Vagina (tissue), 2 donors: ENCODE results near the gene OGFRL1. TPM values are rescaled to one million over a fixed set of nuclear protein-coding genes. Genes with fewer than 3 reads are reported as not detected.

ENCODE experiments used
- DNase-seq, 2 donors: peaks; one replicate each; pipeline ENCODE4 v3.0.0-alpha.2; 2017; ENCODE audit errors: extremely low spot score in 2 of 2
- H3K27ac ChIP-seq: fragments of 200-600 bp; sonication (generic); one replicate; pipeline ENCODE4 v1.5.1; 2019
- H3K27me3 ChIP-seq: fragments of 200-600 bp; sonication (generic); one replicate; pipeline ENCODE4 v1.5.1; 2019
- H3K36me3 ChIP-seq, 2 donors: fragments of 200-600 bp; sonication (generic); one replicate each; pipeline ENCODE4 v1.5.1; 2017 to 2019
- H3K4me1 ChIP-seq: fragments of 200-600 bp; sonication (generic); one replicate; pipeline ENCODE4 v1.5.1; 2019
- H3K4me3 ChIP-seq, 2 donors: fragments of 200-600 bp; sonication (generic); 1 replicate in 1 of 2; 2 replicates in 1 of 2; pipeline ENCODE4 v1.5.1; 2016 to 2019
- H3K9me3 ChIP-seq: fragments of 200-600 bp; sonication (generic); one replicate; pipeline ENCODE4 v1.5.1; 2019
- CTCF ChIP-seq, 3 experiments: fragments of 450-650 bp in 2 of 3; fragments of 200-600 bp in 1 of 3; sonication (generic) in 1 of 3; IDR thresholded peaks; one replicate each; pipeline ENCODE4 v1.5.1; 2017 to 2019; ENCODE audit warnings: antibody characterized with exemption in 3 of 3, mild to moderate bottlenecking in 2 of 3, moderate library complexity in 2 of 3
- POLR2A ChIP-seq, 2 donors: fragments of 450-650 bp; IDR thresholded peaks; one replicate each; pipeline ENCODE4 v1.6.1; 2017; ENCODE audit warnings: antibody characterized with exemption in 2 of 2, mild to moderate bottlenecking in 2 of 2, moderate library complexity in 2 of 2
- POLR2AphosphoS5 ChIP-seq, 2 donors: sonication (generic); formaldehyde crosslinking; IDR thresholded peaks; one replicate each; pipeline ENCODE4 v1.9.0; 2017; ENCODE audit warnings: antibody characterized with exemption in 2 of 2, mild to moderate bottlenecking in 2 of 2, low read depth in 1 of 2; ENCODE audit not compliant: insufficient read depth in 1 of 2
- intact Hi-C: fragments of 100-400 bp; cut with DNase I; formaldehyde crosslinking; loops from one replicate; pipeline ENCODE4 v1.15.1; 2023
- total RNA-seq: library from RNA; depleted of rRNA; stranded (reverse); fragments of >200 nt; gene quantifications from one replicate; pipeline ENCODE4 v1.2.3, GENCODE V29; 2016

Gene OGFRL1
- total RNA-seq, 1 donor from 2014 or later = 34.1 TPM

- TF ChIP-seq POLR2A (IDR thresholded peaks at IDR 0.05) (no peak), POLR2AphosphoS5 (IDR thresholded peaks at IDR 0.05; ENCODE audit: insufficient read depth in 1 of 2, low read depth in 1 of 2) (no peak), CTCF (IDR thresholded peaks at IDR 0.05) (no peak)
Observed at GRCh38 chr6:71300561-71301168, 12.1 kb downstream of the OGFRL1 start.

GRCh38 chr6:71301546-71301945 is 12.9 kb downstream of the OGFRL1 start:
- Histone ChIP-seq H3K4me3 (no peak overlapping the region), H3K9me3 (no peaks in the 10 kb centered on the region), H3K27ac (no peak overlapping the region), H3K4me1 (no peaks in the 10 kb centered on the region), H3K36me3 (peaks cover 0 to 30% of the 10 kb centered on the region in 2 donors), H3K27me3 (no peaks in the 10 kb centered on the region)
- intact Hi-C loops = no loop called here
- TF ChIP-seq CTCF (IDR thresholded peaks at IDR 0.05) = no peak
- no peak for TF ChIP-seq POLR2A (IDR thresholded peaks at IDR 0.05)
- no peak for TF ChIP-seq POLR2AphosphoS5 (IDR thresholded peaks at IDR 0.05; ENCODE audit: insufficient read depth in 1 of 2, low read depth in 1 of 2)
- no peak for DNase-seq

More at GRCh38 chr6:71300561-71301168, 12.1 kb downstream of the OGFRL1 start:
- peaks cover 0 to 36% of the 10 kb centered on the region in 2 donors for H3K36me3 ChIP-seq
- intact Hi-C loops = no loop called here
- H3K4me1 ChIP-seq = no peaks in the 10 kb centered on the region
- no peaks in the 10 kb centered on the region for H3K9me3 ChIP-seq
- no peak for DNase-seq
- no peak overlapping the region for H3K27ac ChIP-seq
- H3K27me3 ChIP-seq = no peaks in the 10 kb centered on the region
- H3K4me3 ChIP-seq = no peak overlapping the region

GRCh38 chr6:71309656-71310055 is 21.0 kb downstream of the OGFRL1 start:
- TF ChIP-seq CTCF (IDR thresholded peaks at IDR 0.05) = no peak
- TF ChIP-seq POLR2AphosphoS5 (IDR thresholded peaks at IDR 0.05; ENCODE audit: insufficient read depth in 1 of 2, low read depth in 1 of 2) = no peak
- TF ChIP-seq POLR2A (IDR thresholded peaks at IDR 0.05) = no peak
- intact Hi-C loops = no loop called here
- H3K9me3 ChIP-seq = no peaks in the 10 kb centered on the region

GRCh38 chr6:71310261-71310660 is 21.6 kb downstream of the OGFRL1 start:
- Histone ChIP-seq H3K27me3 (no peaks in the 10 kb centered on the region), H3K36me3 (peaks cover 0 to 4% of the 10 kb centered on the region in 2 donors), H3K27ac (no peak overlapping the region), H3K9me3 (no peaks in the 10 kb centered on the region), H3K4me1 (no peaks in the 10 kb centered on the region), H3K4me3 (no peak overlapping the region)
- intact Hi-C loops = no loop called here
- no peak for TF ChIP-seq CTCF (IDR thresholded peaks at IDR 0.05)
- TF ChIP-seq POLR2AphosphoS5 (IDR thresholded peaks at IDR 0.05; ENCODE audit: insufficient read depth in 1 of 2, low read depth in 1 of 2) = no peak
- no peak for DNase-seq

More at GRCh38 chr6:71309656-71310055, 21.0 kb downstream of the OGFRL1 start:
- Histone ChIP-seq H3K4me1 (no peaks in the 10 kb centered on the region), H3K27ac (no peak overlapping the region), H3K36me3 (peaks cover 0 to 4% of the 10 kb centered on the region in 2 donors), H3K27me3 (no peaks in the 10 kb centered on the region), H3K4me3 (no peak overlapping the region)
- DNase-seq = no peak

GRCh38 chr6:71312089-71312488 is 23.5 kb downstream of the OGFRL1 start:
- intact Hi-C loops = no loop called here
- Histone ChIP-seq H3K36me3 (peaks cover 0 to 4% of the 10 kb centered on the region in 2 donors), H3K27me3 (no peaks in the 10 kb centered on the region), H3K9me3 (no peaks in the 10 kb centered on the region), H3K4me1 (no peaks in the 10 kb centered on the region), H3K4me3 (no peak overlapping the region), H3K27ac (no peak overlapping the region)
- TF ChIP-seq CTCF (IDR thresholded peaks at IDR 0.05) (no peak), POLR2AphosphoS5 (IDR thresholded peaks at IDR 0.05; ENCODE audit: insufficient read depth in 1 of 2, low read depth in 1 of 2) (no peak), POLR2A (IDR thresholded peaks at IDR 0.05) (no peak)
- no peak for DNase-seq
